ENCODE measurements around the gene EXOC4. TPM values are rescaled to one million over a fixed set of nuclear protein-coding genes. Genes with fewer than 3 reads are reported as not detected.

EXOC4 gene
- total RNA-seq, 2 donors from 2014 or later: 106 to 115 TPM

DNA sequence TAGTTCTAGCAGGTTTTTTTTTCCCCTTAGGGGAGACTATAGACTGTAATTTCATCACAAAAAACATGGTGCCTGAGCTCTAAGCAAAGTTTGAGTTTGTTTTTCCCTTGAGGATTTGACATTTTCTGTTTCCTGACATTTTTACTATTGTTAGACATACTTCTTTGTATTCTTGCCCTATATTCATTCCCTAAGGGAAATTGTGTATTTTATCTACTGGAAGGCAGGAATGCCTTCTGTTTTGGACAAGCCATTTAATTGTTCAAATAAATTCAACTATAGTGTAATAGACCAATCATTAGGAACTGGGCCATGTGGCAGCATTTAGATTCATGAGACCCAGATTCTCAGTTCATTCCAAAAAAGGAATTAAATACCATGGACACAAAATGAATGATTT lies 335.0 kb downstream of the EXOC4 start:
- DNase-seq: no peak
- H3K27ac Mint-ChIP-seq: no peak overlapping the region
- peaks cover 5% of the 10 kb centered on the region for H3K9me3 ChIP-seq (ENCODE audit: control insufficient read depth, low read length)
- H3K27me3 ChIP-seq (ENCODE audit: control insufficient read depth, insufficient read depth, low read length, poor library complexity, severe bottlenecking): no peaks in the 10 kb centered on the region
- no peak overlapping the region for H3K9ac ChIP-seq (ENCODE audit: extremely low read depth, low read length, poor library complexity, severe bottlenecking)
- H3K4me1 Mint-ChIP-seq: peaks cover 13% of the 10 kb centered on the region
- no peaks in the 10 kb centered on the region for H3K9me3 Mint-ChIP-seq
- H3K27ac ChIP-seq (ENCODE audit: low read depth, low read length): no peak overlapping the region
- no peak overlapping the region for H3K4me3 Mint-ChIP-seq
- peaks cover 5% of the 10 kb centered on the region for H3K4me1 ChIP-seq (ENCODE audit: control insufficient read depth, insufficient read depth, low read length)
- TF ChIP-seq CTCF (conservative IDR thresholded peaks at IDR 0.05): no peak
- H3K36me3 Mint-ChIP-seq (ENCODE audit: low read depth): peaks cover 7% of the 10 kb centered on the region
- H3K4me3 ChIP-seq (ENCODE audit: low read length): no peak overlapping the region
- H3K27me3 Mint-ChIP-seq (ENCODE audit: insufficient read depth): no peaks in the 10 kb centered on the region
- no peaks in the 10 kb centered on the region for H3K36me3 ChIP-seq (ENCODE audit: control insufficient read depth, insufficient read depth, low read length)

DNA sequence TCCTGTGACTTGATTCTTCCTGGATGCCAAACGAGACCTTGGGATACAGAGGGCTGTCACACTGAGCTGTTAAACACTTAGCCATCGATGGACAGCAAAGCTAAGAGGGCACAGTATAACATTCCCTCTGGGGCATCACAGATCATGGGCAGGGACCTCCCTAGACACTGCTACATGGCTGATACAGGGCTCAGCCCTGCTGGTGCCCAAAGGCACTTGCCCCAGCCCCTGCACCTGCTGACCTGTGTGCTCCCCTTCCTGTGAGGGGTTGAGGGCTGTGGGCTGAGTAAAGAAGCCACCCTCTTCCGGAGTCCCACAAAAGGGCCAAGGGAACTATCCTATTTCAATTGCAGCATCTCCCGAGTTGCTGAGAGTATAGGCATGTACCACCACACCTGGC lies 337.9 kb downstream of the EXOC4 start:
- Histone ChIP-seq H3K4me1 (ENCODE audit: control insufficient read depth, insufficient read depth, low read length) (no peaks in the 10 kb centered on the region), H3K4me3 (ENCODE audit: low read length) (no peak overlapping the region), H3K27ac (ENCODE audit: low read depth, low read length) (no peak overlapping the region), H3K27me3 (ENCODE audit: control insufficient read depth, insufficient read depth, low read length, poor library complexity, severe bottlenecking) (no peaks in the 10 kb centered on the region), H3K9me3 (ENCODE audit: control insufficient read depth, low read length) (peaks cover 5% of the 10 kb centered on the region), H3K36me3 (ENCODE audit: control insufficient read depth, insufficient read depth, low read length) (no peaks in the 10 kb centered on the region), H3K9ac (ENCODE audit: extremely low read depth, low read length, poor library complexity, severe bottlenecking) (no peak overlapping the region)
- H3K9me3 Mint-ChIP-seq: no peaks in the 10 kb centered on the region
- H3K4me1 Mint-ChIP-seq: peaks cover 4% of the 10 kb centered on the region
- no peak for TF ChIP-seq CTCF (conservative IDR thresholded peaks at IDR 0.05)
- H3K36me3 Mint-ChIP-seq (ENCODE audit: low read depth): peaks cover 6% of the 10 kb centered on the region
- H3K4me3 Mint-ChIP-seq: no peak overlapping the region
- H3K27ac Mint-ChIP-seq: no peak overlapping the region
- H3K27me3 Mint-ChIP-seq (ENCODE audit: insufficient read depth): no peaks in the 10 kb centered on the region
- 80 to 94% methylated on average over 3 to 4 of the region's 4 CpGs for WGBS, 2 experiments (ENCODE audit: insufficient coverage in 1 of 2, insufficient read length in 1 of 2)
- DNase-seq: no peak

DNA sequence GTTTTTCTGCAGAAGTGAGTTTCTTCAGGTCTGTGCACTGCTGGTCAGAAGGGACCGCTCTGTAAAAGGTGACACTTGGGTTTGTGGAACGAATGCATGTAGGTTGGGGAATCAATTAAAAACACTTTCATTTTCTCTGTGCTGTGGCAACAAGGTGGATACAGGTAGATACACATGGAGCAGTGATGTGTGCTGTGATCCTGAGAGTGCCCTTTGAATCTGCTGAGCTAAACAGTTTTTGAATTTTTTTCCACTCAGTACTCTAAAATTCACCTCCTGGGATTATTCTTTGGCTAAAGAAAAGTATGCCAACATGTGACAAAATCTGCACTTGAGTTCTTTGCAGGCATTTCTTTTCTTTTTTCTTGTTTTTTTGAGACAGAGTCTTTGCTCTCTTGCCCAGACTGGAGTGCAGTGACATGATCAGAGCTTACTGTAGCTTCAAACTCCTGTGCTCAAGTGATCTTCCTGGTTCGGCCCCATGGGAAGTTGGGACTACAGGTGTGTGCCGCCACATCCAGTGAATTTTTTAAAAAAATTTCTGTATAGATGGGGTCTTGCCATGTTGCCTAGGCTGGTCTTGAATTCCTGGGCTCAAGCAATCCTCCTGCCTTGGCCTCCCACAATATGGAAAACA lies 338.9 kb downstream of the EXOC4 start:
- Mint-ChIP-seq H3K27me3 (ENCODE audit: insufficient read depth) (no peaks in the 10 kb centered on the region), H3K27ac (no peak overlapping the region), H3K4me1 (peaks cover 4% of the 10 kb centered on the region), H3K9me3 (no peaks in the 10 kb centered on the region), H3K36me3 (ENCODE audit: low read depth) (no peaks in the 10 kb centered on the region), H3K4me3 (no peak overlapping the region)
- Histone ChIP-seq H3K36me3 (ENCODE audit: control insufficient read depth, insufficient read depth, low read length) (no peaks in the 10 kb centered on the region), H3K27me3 (ENCODE audit: control insufficient read depth, insufficient read depth, low read length, poor library complexity, severe bottlenecking) (no peaks in the 10 kb centered on the region), H3K9ac (ENCODE audit: extremely low read depth, low read length, poor library complexity, severe bottlenecking) (no peak overlapping the region), H3K27ac (ENCODE audit: low read depth, low read length) (no peak overlapping the region), H3K9me3 (ENCODE audit: control insufficient read depth, low read length) (no peaks in the 10 kb centered on the region), H3K4me3 (ENCODE audit: low read length) (no peak overlapping the region), H3K4me1 (ENCODE audit: control insufficient read depth, insufficient read depth, low read length) (no peaks in the 10 kb centered on the region)
- DNase-seq: no peak
- TF ChIP-seq CTCF (conservative IDR thresholded peaks at IDR 0.05): no peak
- 88 to 100% methylated on average over 1 to 4 of the region's 4 CpGs for WGBS, 2 experiments (ENCODE audit: insufficient coverage in 1 of 2, insufficient read length in 1 of 2)
